Measurements from ENCODE around the gene DLGAP3.

The DLGAP3 gene

DNA sequence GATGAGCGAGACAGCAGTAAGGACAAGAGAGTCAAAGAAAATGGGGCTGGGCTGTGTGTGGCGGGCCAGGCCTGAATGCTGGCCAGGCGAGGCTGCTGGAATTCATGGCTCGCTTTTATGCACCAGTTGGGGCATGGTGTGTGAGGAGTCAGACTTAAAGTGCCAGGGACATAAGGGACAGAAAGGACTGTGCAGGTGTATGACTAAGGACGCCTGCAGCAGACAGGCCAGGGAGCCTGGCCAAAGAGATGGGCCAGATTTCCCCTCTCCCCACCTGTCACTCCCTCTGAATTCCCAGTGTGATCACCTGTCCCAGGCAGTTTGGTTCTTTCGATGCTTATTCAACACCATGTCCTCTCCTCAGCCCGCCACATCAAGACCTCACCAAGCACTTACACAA is 53.0 kb downstream of the DLGAP3 start:
- no peak overlapping the region for H3K4me3 ChIP-seq (ENCODE audit: low read length)
- H3K9me3 ChIP-seq (ENCODE audit: control insufficient read depth, low read depth, low read length) = no peaks in the 10 kb centered on the region
- no peak overlapping the region for H3K27ac ChIP-seq (ENCODE audit: low read length)
- H3K36me3 ChIP-seq (ENCODE audit: control insufficient read depth, low read depth, low read length) = no peaks in the 10 kb centered on the region
- no peaks in the 10 kb centered on the region for H3K4me1 ChIP-seq (ENCODE audit: control insufficient read depth, low read depth, low read length)
- no peaks in the 10 kb centered on the region for H3K27me3 ChIP-seq (ENCODE audit: control insufficient read depth, insufficient read depth, low read length)
- H3K9ac ChIP-seq (ENCODE audit: low read length) = no peak overlapping the region

DNA sequence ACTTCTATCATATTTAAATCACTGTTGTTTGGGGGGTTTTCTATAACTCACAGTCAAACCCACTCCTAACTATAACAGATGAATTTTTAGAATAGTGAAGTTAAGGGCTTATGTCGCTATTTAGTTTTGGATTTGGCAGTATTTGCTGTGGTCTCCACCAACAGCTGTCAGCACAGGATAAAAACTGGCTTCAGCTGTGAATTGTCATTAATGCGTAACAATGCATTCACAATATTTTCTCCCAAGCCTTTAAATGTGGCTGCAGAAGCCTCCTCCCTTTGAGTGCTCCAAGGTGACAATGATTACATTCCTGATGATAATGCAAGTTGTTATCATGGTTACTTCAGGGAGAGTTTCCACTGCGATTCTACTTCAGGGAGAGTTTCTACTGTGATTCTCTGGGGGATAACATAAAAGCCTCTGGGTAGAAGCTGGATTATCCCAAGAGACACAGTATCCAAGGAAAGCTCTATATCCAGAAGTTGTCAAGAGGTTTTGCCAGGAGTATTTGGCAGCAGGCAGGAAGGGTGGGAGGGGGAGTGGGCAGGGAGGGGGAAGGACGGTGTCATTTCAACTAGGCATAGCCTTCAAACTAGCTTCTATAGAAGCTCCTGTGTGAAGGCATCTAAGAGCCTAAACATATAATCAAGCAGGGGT is 55.0 kb downstream of the DLGAP3 start:
- no peaks in the 10 kb centered on the region for H3K36me3 ChIP-seq (ENCODE audit: control insufficient read depth, low read depth, low read length)
- no peaks in the 10 kb centered on the region for H3K27me3 ChIP-seq (ENCODE audit: control insufficient read depth, insufficient read depth, low read length)
- H3K9me3 ChIP-seq (ENCODE audit: control insufficient read depth, low read depth, low read length) = no peaks in the 10 kb centered on the region
- H3K4me1 ChIP-seq (ENCODE audit: control insufficient read depth, low read depth, low read length) = no peaks in the 10 kb centered on the region
- H3K9ac ChIP-seq (ENCODE audit: low read length) = no peak overlapping the region
- H3K4me3 ChIP-seq (ENCODE audit: low read length) = no peak overlapping the region
- no peak overlapping the region for H3K27ac ChIP-seq (ENCODE audit: low read length)

DNA sequence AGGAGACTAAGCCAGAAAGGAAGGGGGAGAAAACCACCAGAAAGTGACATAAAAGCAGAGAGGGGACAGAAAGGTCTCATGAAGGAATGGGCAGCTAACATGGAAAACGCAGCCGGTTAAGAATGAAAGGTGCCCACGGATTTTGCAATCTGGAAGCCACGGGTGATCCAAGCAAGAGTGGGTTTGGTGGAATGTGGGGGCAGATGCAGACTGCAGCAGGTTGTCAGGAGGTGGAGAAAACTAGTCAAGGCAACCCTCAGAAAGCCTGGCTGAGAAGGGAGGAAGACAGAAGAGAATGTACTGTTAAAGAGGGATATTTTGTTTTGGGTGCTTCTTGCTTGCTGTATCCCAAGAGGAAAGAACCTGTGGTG is 57.3 kb downstream of the DLGAP3 start:
- Histone ChIP-seq H3K9me3 (ENCODE audit: control insufficient read depth, low read depth, low read length) (no peaks in the 10 kb centered on the region), H3K9ac (ENCODE audit: low read length) (no peak overlapping the region), H3K4me3 (ENCODE audit: low read length) (no peak overlapping the region)

DNA sequence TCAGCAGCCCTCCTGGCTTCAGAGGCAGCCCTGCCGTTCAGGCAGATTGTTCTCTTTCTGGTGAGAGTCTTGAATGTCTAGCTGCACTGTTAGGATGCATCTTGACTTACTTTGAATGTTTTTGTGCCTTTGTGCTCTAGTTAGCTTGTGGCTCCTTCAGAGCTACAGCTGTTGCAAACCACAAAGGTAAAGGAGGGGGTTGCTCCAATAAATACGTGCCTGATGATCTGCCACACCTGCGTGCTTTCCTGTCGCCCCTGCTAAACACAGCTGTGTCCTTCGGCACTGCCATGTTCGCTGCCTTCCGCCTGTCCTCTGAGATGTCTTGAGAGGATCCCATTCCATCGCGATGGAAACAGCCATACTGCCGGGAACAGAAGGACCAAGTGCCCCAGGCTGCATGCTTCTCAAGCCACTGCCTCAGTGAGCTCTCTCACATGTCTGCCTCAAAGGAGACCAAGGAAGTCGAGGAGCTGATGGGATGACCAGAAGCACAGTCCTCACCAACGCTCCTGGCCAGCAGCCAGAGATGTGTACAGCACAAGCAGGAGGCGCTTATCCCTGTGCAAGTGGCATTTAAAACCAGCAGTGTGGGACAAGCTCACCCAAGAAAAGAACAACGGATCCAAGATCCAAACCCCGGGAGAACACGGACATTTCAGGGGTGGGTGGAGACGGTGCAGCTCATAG is 57.9 kb downstream of the DLGAP3 start:
- H3K36me3 ChIP-seq (ENCODE audit: control insufficient read depth, low read depth, low read length) = no peaks in the 10 kb centered on the region
- H3K27ac ChIP-seq (ENCODE audit: low read length) = no peak overlapping the region
- no peaks in the 10 kb centered on the region for H3K4me1 ChIP-seq (ENCODE audit: control insufficient read depth, low read depth, low read length)
- H3K4me3 ChIP-seq (ENCODE audit: low read length) = no peak overlapping the region
- H3K9me3 ChIP-seq (ENCODE audit: control insufficient read depth, low read depth, low read length) = no peaks in the 10 kb centered on the region
- no peak overlapping the region for H3K9ac ChIP-seq (ENCODE audit: low read length)
- peaks cover 11% of the 10 kb centered on the region for H3K27me3 ChIP-seq (ENCODE audit: control insufficient read depth, insufficient read depth, low read length)

More for the DNA sequence above, 57.3 kb downstream of the DLGAP3 start:
- no peaks in the 10 kb centered on the region for H3K4me1 ChIP-seq (ENCODE audit: control insufficient read depth, low read depth, low read length)
- peaks cover 6% of the 10 kb centered on the region for H3K27me3 ChIP-seq (ENCODE audit: control insufficient read depth, insufficient read depth, low read length)
- H3K27ac ChIP-seq (ENCODE audit: low read length) = no peak overlapping the region
- no peaks in the 10 kb centered on the region for H3K36me3 ChIP-seq (ENCODE audit: control insufficient read depth, low read depth, low read length)

DNA sequence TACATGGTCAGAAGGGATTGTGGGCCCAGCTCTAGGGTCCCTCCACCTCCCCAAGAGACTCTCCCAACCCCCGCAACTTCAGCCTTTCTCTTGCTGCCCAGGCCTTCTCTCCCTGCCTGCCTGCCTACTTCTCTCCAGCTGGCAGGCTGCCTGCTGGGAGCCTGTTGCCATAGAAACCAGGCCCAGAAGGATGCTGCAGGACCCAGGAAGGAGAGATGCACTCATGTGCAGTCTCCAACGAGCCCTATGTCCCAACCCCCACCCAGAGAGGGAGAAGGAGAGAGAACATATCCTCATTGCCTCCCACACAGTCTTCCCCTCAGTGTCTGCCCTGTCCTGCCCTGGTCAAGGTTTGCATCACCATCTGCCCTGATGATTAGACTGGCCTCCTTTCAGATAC is 59.1 kb downstream of the DLGAP3 start:
- no peak overlapping the region for H3K9ac ChIP-seq (ENCODE audit: low read length)
- H3K4me3 ChIP-seq (ENCODE audit: low read length) = no peak overlapping the region
- H3K9me3 ChIP-seq (ENCODE audit: control insufficient read depth, low read depth, low read length) = no peaks in the 10 kb centered on the region
- H3K36me3 ChIP-seq (ENCODE audit: control insufficient read depth, low read depth, low read length) = no peaks in the 10 kb centered on the region
- H3K27me3 ChIP-seq (ENCODE audit: control insufficient read depth, insufficient read depth, low read length) = peaks cover 18% of the 10 kb centered on the region
- H3K4me1 ChIP-seq (ENCODE audit: control insufficient read depth, low read depth, low read length) = no peaks in the 10 kb centered on the region
- H3K27ac ChIP-seq (ENCODE audit: low read length) = no peak overlapping the region

DNA sequence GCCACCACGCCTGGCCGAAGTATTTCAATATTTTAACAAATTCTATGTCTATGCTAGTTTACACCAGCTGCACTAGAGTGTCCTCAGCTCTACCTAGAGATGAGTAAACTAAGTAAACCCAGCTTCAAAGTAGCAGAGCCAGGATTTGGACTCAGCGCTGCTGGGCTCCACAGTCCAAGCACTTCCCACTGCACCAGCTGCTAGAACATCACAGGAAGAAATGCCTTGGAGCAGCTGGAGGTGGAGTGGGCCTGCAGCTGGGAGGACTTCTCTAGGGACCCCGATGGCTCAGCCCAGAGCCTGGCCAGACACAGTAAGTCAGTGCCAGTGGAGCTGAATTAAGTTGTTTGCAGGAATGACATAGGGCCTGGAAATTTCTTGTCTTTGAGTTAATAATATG is 59.7 kb downstream of the DLGAP3 start:
- no peaks in the 10 kb centered on the region for H3K4me1 ChIP-seq (ENCODE audit: control insufficient read depth, low read depth, low read length)
- no peak overlapping the region for H3K9ac ChIP-seq (ENCODE audit: low read length)
- no peaks in the 10 kb centered on the region for H3K36me3 ChIP-seq (ENCODE audit: control insufficient read depth, low read depth, low read length)
- H3K27me3 ChIP-seq (ENCODE audit: control insufficient read depth, insufficient read depth, low read length) = peaks cover 24% of the 10 kb centered on the region
- H3K27ac ChIP-seq (ENCODE audit: low read length) = no peak overlapping the region
- no peaks in the 10 kb centered on the region for H3K9me3 ChIP-seq (ENCODE audit: control insufficient read depth, low read depth, low read length)
- H3K4me3 ChIP-seq (ENCODE audit: low read length) = no peak overlapping the region

DNA sequence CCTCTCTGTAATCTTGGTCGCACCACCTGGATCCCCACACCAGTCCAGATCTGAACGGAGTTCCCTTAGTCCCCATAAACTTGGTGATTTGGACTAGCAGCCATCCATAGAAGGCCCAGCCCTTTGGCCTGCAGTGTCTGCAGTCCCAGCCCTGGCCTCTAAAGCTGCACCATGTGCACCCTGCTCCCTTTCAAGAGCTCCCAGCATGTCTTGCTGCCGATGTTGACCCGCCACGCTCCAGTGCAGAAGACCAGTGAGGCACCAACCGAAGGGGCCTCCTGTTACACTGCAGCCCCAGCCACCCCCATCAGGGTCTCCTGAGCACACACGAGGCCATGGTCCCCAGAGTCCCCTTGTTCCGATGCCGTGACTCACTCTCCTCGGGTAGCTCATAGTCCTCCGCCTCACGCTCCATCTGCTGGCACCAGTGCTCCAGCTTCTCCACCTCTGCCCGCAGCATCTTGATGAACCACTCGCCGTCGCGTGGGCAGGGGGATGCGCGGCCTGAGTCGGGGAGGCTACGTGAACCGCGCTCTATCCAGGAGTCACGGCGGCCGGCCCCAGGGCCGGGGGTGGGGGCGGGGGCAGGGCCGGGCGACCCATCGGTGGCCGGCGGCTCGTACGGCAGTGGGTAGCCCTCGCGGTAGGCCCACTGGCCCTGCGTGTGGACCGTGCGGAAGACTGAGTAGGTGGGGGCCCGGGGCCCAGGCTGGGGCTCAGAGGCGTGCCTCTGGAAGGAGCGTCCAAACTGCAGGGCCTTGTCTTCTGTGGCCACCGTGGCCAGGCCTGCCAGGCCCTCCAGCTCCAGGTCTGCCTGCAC is 61.0 kb downstream of the DLGAP3 start:
- no peak overlapping the region for H3K4me3 ChIP-seq (ENCODE audit: low read length)
- H3K36me3 ChIP-seq (ENCODE audit: control insufficient read depth, low read depth, low read length) = no peaks in the 10 kb centered on the region
- H3K27ac ChIP-seq (ENCODE audit: low read length) = no peak overlapping the region
- no peak overlapping the region for H3K9ac ChIP-seq (ENCODE audit: low read length)
- H3K27me3 ChIP-seq (ENCODE audit: control insufficient read depth, insufficient read depth, low read length) = peaks cover 37% of the 10 kb centered on the region
- H3K9me3 ChIP-seq (ENCODE audit: control insufficient read depth, low read depth, low read length) = no peaks in the 10 kb centered on the region
- H3K4me1 ChIP-seq (ENCODE audit: control insufficient read depth, low read depth, low read length) = no peaks in the 10 kb centered on the region

DNA sequence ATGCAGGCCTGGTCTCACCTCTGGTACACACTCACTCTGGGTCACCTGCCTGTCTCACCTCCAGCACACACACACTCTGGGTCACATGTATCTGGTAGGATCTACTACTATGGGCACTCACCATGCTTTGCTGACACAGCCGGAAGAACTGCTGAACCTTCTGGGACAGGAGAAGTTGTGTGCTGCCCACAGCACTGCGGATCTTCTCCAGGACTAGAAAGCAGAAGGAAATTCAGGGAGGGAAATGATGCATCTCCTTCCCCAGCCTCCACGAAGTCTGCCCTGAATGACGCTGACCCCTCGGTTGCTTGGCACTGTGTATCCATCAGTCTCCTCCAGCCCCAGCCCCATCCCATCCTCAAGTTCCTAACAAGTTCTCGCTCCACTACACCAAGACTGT is 62.0 kb downstream of the DLGAP3 start:
- no peaks in the 10 kb centered on the region for H3K36me3 ChIP-seq (ENCODE audit: control insufficient read depth, low read depth, low read length)
- H3K9ac ChIP-seq (ENCODE audit: low read length) = no peak overlapping the region
- no peaks in the 10 kb centered on the region for H3K4me1 ChIP-seq (ENCODE audit: control insufficient read depth, low read depth, low read length)
- H3K9me3 ChIP-seq (ENCODE audit: control insufficient read depth, low read depth, low read length) = no peaks in the 10 kb centered on the region
- H3K27me3 ChIP-seq (ENCODE audit: control insufficient read depth, insufficient read depth, low read length) = peaks cover 48% of the 10 kb centered on the region
- no peak overlapping the region for H3K27ac ChIP-seq (ENCODE audit: low read length)
- no peak overlapping the region for H3K4me3 ChIP-seq (ENCODE audit: low read length)

DNA sequence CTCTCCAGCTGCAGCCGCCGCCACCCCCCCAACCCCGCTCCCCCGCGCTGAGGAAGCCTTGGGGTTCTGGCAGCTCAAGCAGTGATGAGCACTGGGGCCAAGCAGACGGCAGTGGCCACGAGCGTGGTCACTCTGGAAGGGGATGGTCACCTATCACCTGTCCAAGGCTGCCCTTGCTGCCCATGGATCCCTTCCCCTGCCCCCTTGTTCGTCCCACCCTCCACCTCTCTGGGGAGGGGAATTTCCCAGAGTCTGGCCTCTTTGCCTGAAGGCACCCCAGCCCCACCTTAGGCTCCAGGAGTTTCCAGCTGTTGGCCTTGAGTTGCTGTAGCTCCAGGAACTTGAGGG is 62.7 kb downstream of the DLGAP3 start:
- peak overlapping the region; percentile 63 for H3K4me3 ChIP-seq (ENCODE audit: low read length)
- no peak overlapping the region for H3K9ac ChIP-seq (ENCODE audit: low read length)
- no peak overlapping the region for H3K27ac ChIP-seq (ENCODE audit: low read length)
- no peaks in the 10 kb centered on the region for H3K4me1 ChIP-seq (ENCODE audit: control insufficient read depth, low read depth, low read length)
- peaks cover 52% of the 10 kb centered on the region for H3K27me3 ChIP-seq (ENCODE audit: control insufficient read depth, insufficient read depth, low read length)
- no peaks in the 10 kb centered on the region for H3K9me3 ChIP-seq (ENCODE audit: control insufficient read depth, low read depth, low read length)
- no peaks in the 10 kb centered on the region for H3K36me3 ChIP-seq (ENCODE audit: control insufficient read depth, low read depth, low read length)

DNA sequence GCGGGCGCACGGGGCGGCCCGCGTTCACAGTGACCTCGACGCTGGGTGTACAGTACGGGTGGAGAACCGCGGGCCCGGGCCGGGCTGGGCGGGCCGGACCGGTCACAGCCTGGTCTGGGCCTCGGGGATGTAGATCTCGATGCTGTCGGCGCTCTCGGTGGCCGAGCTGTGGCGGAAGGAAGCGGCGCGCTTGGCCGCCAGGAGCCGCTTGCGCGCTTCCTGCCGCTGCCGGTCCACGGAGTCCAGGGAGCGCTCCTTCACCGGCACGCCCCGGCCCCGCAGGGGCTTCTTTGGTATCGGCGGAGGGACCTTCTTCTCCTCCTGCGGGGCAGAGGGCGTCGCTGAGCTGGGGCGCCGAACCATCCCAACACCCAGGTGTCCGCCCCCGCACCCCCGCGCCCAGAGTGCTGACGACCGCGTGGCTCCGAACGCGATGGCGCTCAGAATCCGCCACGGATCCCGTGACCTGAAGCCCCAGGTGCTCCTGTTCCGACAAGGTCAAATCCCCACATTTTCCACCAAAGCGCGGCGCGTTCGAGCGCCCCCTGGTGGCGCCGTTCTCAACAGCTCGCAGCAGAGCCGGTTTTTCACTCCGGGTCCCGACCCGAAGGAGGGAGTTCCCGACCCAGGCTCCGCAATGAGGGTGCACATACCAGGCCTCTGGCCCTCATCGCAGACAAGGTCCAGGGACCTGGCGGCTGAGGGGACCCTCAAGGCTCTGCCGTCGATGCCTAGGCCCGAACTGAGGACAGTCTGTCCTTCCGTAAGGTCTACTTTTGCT is 63.3 kb downstream of the DLGAP3 start:
- H3K9ac ChIP-seq (ENCODE audit: low read length) = peak overlapping the region; percentile 61
- no peaks in the 10 kb centered on the region for H3K4me1 ChIP-seq (ENCODE audit: control insufficient read depth, low read depth, low read length)
- peaks cover 55% of the 10 kb centered on the region for H3K27me3 ChIP-seq (ENCODE audit: control insufficient read depth, insufficient read depth, low read length)
- no peaks in the 10 kb centered on the region for H3K9me3 ChIP-seq (ENCODE audit: control insufficient read depth, low read depth, low read length)
- peak overlapping the region; percentile 63 for H3K4me3 ChIP-seq (ENCODE audit: low read length)
- H3K27ac ChIP-seq (ENCODE audit: low read length) = no peak overlapping the region
- no peaks in the 10 kb centered on the region for H3K36me3 ChIP-seq (ENCODE audit: control insufficient read depth, low read depth, low read length)

DNA sequence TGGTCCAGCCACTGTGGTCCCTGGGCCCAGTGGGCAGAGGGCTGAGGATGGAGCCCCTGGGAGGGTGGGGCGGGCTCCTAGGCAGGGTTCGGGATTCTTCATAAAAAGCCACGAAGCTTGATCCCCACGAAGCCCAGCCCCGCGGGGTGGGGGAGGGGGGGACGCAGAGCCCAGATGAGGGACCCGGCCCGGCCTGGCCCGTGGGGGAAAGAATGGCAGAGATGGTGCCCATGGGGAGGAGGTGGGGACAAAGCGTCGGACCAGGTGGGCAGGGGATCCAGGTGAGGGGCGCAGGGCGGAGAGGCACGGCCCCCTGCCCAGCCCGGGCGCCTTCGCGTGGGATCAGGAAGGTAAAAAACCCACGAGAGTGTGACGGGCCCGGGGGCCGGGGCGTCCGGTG is 63.9 kb downstream of the DLGAP3 start:
- Histone ChIP-seq H3K36me3 (ENCODE audit: control insufficient read depth, low read depth, low read length) (no peaks in the 10 kb centered on the region), H3K27me3 (ENCODE audit: control insufficient read depth, insufficient read depth, low read length) (peaks cover 55% of the 10 kb centered on the region), H3K9me3 (ENCODE audit: control insufficient read depth, low read depth, low read length) (no peaks in the 10 kb centered on the region), H3K4me1 (ENCODE audit: control insufficient read depth, low read depth, low read length) (no peaks in the 10 kb centered on the region), H3K27ac (ENCODE audit: low read length) (no peak overlapping the region), H3K4me3 (ENCODE audit: low read length) (peak overlapping the region; percentile 63), H3K9ac (ENCODE audit: low read length) (peak overlapping the region; percentile 61)
